Astrocyte (in vitro differentiated cells and primary cell): ENCODE measurements around the gene CIT.

Experiments used
- EZH2 ChIP-seq: IDR thresholded peaks from 2 replicates; pipeline ENCODE4 v1.6.1; 2012; ENCODE audit warnings: mild to moderate bottlenecking, low read length, inconsistent platforms; ENCODE audit not compliant: insufficient read depth
- TF ChIP-seq, protein P1 (sequence below): IDR thresholded peaks from 2 replicates; pipeline ENCODE4 v1.5.1; 2011; ENCODE audit warnings: low read depth, mild to moderate bottlenecking, inconsistent platforms, low read length, moderate library complexity; ENCODE audit not compliant: insufficient read depth

DNA sequence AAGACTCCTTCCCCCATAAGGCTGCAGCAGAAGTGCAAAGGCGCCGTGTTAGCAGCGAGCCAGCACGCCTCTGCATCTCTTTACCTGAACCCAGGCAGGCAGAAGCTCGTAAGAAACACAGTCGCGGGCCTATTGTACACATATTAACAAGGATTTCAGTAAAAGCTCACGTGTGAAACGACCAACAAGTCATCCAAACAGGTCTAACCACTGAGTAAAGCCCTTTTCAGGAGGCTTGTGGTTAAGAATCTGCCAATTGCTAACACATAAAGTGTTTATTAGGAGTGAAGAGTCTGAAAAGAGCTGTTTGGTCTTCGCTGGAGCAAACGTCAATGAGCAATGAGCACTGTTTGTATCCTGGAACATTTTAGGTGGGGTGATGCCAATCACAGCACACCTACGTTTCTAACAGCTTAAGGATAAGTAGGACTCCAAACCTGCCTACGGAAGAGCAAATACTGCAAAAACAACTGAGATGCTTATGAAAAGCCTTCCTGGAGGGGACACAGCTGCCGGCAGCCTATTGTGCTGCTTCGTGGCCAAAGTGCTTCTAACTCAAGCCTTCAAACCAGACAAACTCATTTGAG, 166.1 kb downstream of the CIT start:
- TF ChIP-seq, protein P1, sequence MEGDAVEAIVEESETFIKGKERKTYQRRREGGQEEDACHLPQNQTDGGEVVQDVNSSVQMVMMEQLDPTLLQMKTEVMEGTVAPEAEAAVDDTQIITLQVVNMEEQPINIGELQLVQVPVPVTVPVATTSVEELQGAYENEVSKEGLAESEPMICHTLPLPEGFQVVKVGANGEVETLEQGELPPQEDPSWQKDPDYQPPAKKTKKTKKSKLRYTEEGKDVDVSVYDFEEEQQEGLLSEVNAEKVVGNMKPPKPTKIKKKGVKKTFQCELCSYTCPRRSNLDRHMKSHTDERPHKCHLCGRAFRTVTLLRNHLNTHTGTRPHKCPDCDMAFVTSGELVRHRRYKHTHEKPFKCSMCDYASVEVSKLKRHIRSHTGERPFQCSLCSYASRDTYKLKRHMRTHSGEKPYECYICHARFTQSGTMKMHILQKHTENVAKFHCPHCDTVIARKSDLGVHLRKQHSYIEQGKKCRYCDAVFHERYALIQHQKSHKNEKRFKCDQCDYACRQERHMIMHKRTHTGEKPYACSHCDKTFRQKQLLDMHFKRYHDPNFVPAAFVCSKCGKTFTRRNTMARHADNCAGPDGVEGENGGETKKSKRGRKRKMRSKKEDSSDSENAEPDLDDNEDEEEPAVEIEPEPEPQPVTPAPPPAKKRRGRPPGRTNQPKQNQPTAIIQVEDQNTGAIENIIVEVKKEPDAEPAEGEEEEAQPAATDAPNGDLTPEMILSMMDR: no peak
- no peak for TF ChIP-seq EZH2
